ENCODE data around the gene PATJ. TPM values are rescaled to one million over a fixed set of nuclear protein-coding genes. Genes with fewer than 3 reads are reported as not detected.

Gene PATJ
- total and polyA plus RNA-seq, 2 of the 13 experiments (the other 11 are each of a cell fraction or from before 2014, with no cell fraction given), result 6.2 to 16.8 TPM

DNA sequence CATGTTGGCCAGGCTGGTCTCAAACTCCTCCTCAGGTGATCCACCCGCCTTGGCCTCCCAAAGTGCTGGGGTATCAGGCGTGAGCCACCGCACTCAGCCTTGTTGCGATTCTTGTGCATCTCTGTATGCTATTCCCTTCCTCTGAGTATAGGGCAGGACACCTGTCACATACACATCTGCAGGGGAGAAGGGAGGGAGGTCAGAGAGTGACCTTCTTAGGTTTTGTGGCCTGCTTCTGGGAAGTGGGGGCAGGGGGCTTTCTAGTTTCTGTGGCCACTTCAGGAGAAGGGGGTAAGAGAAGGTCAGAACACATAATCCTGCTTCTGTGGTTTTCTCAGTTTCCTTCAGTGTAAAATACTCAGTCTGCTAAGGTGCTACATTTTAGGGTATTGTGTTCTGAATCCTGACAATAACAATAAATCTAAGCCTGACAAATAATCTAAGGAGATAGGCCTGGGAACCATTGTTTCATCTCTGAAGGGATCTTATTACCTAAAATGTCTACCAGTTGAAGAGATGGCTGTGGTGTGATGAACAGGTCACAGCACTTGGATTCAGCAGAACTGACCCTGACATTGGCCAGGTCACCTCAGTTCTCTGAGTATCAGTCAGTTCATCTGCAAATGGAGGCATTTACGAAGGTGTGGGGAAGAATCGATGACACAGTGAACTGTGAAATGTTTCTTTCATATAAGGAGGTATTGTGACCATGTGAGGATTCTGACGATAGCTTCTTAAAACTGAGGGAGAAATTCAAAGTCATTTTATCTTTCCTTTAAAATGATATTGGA, 239.8 kb downstream of the PATJ start:
- 95% methylated on average over 6 of the region's 7 CpGs for WGBS (ENCODE audit: low lambda C conversion rate)
- FAIRE-seq, result no peak
- no peaks in the 10 kb centered on the region for H3K9me3 ChIP-seq (ENCODE audit: low read length)

More for the DNA sequence above, 239.8 kb downstream of the PATJ start:
- Histone ChIP-seq H3K4me1 (ENCODE audit: insufficient read depth, low read length) (no peaks in the 10 kb centered on the region), H3K79me2 (ENCODE audit: insufficient read depth, low read length) (no peaks in the 10 kb centered on the region), H3K27ac (ENCODE audit: extremely low read length, insufficient read depth, low read length) (no peak overlapping the region), H2AFZ (ENCODE audit: low read length) (no peak overlapping the region), H3K9ac (ENCODE audit: insufficient read depth, low read depth, low read length) (no peak overlapping the region), H3K27me3 (ENCODE audit: control insufficient read depth in 1 of 2, insufficient read depth in 2 of 2, low read length in 2 of 2) (no peaks in the 10 kb centered on the region), H4K20me1 (ENCODE audit: insufficient read depth, low read length) (no peaks in the 10 kb centered on the region), H3K4me3 (replicated peaks in 1 of 3; ENCODE audit: insufficient read depth in 1 of 3, low read depth in 2 of 3, low read length in 3 of 3) (no peak overlapping the region), H3K36me3 (replicated peaks in 1 of 2; ENCODE audit: control insufficient read depth in 1 of 2, insufficient read depth in 2 of 2, low read length in 2 of 2) (no peaks in the 10 kb centered on the region), H3K4me2 (ENCODE audit: low read depth, low read length) (no peak overlapping the region)
- in situ Hi-C loops (cut with HindIII; ENCODE audit: extremely low pct_ligation_motif_present, low pct_unique_long_range_greater_than_20kb) (no loop called here), intact Hi-C loops (cut with micrococcal nuclease; ENCODE audit: unreplicated experiment) (no loop called here)
- ATAC-seq (no peak), DNase-seq (ENCODE audit: low spot score) (no peak)
- POLR2A ChIA-PET, result no interaction called here
- TF ChIP-seq ZNF879 (CRISPR knock-in tag; IDR thresholded peaks at IDR 0.05) (no peak), PAWR (CRISPR knock-in tag; IDR thresholded peaks at IDR 0.05; ENCODE audit: borderline replicate concordance) (no peak), CHD4 (IDR thresholded peaks at IDR 0.05; ENCODE audit: borderline replicate concordance, low read length) (no peak), ZNF543 (CRISPR knock-in tag; IDR thresholded peaks at IDR 0.05) (no peak), ZNF18 (CRISPR knock-in tag; IDR thresholded peaks at IDR 0.05; ENCODE audit: insufficient replicate concordance) (no peak), KLF16 (CRISPR knock-in tag; IDR thresholded peaks at IDR 0.05) (no peak), KMT2A (CRISPR knock-in tag; IDR thresholded peaks at IDR 0.05) (no peak), PITX1 (CRISPR knock-in tag; IDR thresholded peaks at IDR 0.05) (no peak), MTF2 (CRISPR knock-in tag; IDR thresholded peaks at IDR 0.05; ENCODE audit: borderline replicate concordance) (no peak), SPEN (CRISPR knock-in tag; IDR thresholded peaks at IDR 0.05; ENCODE audit: low read depth) (no peak), ZNF446 (CRISPR knock-in tag; IDR thresholded peaks at IDR 0.05) (no peak), ERF (CRISPR knock-in tag; IDR thresholded peaks at IDR 0.05) (no peak), THAP8 (CRISPR knock-in tag; IDR thresholded peaks at IDR 0.05; ENCODE audit: borderline replicate concordance) (no peak), SP4 (CRISPR knock-in tag; IDR thresholded peaks at IDR 0.05) (no peak), ZNF773 (CRISPR knock-in tag; IDR thresholded peaks at IDR 0.05; ENCODE audit: borderline replicate concordance) (no peak)
- TF ChIP-seq, protein P1, sequence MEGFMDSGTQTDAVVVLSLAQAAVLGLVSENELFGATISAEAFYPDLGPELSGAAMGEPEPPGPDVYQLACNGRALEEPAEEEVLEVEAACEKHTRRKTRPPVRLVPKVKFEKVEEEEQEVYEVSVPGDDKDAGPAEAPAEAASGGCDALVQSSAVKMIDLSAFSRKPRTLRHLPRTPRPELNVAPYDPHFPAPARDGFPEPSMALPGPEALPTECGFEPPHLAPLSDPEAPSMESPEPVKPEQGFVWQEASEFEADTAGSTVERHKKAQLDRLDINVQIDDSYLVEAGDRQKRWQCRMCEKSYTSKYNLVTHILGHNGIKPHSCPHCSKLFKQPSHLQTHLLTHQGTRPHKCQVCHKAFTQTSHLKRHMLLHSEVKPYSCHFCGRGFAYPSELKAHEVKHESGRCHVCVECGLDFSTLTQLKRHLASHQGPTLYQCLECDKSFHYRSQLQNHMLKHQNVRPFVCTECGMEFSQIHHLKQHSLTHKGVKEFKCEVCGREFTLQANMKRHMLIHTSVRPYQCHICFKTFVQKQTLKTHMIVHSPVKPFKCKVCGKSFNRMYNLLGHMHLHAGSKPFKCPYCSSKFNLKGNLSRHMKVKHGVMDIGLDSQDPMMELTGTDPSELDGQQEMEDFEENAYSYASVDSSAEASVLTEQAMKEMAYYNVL (CRISPR knock-in tag; IDR thresholded peaks at IDR 0.05; ENCODE audit: borderline replicate concordance), result no peak
- TF ChIP-seq, protein P2, sequence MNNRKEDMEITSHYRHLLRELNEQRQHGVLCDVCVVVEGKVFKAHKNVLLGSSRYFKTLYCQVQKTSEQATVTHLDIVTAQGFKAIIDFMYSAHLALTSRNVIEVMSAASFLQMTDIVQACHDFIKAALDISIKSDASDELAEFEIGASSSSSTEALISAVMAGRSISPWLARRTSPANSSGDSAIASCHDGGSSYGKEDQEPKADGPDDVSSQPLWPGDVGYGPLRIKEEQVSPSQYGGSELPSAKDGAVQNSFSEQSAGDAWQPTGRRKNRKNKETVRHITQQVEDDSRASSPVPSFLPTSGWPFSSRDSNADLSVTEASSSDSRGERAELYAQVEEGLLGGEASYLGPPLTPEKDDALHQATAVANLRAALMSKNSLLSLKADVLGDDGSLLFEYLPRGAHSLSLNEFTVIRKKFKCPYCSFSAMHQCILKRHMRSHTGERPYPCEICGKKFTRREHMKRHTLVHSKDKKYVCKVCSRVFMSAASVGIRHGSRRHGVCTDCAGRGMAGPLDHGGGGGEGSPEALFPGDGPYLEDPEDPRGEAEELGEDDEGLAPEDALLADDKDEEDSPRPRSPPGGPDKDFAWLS (CRISPR knock-in tag; IDR thresholded peaks at IDR 0.05; ENCODE audit: borderline replicate concordance), result no peak
- CTCF ChIA-PET (ENCODE audit: low intra/inter-chr PET ratio, low total read pairs), result no interaction called here
- BruUV-seq (replicated peaks), result no TSS peak
